HepG2 (cell line): Measurements from ENCODE around the gene RAB17. TPM values are rescaled to one million over a fixed set of nuclear protein-coding genes. Genes with fewer than 3 reads are reported as not detected.

ENCODE experiments used
- CHCHD3 ChIP-seq: sonication (generic); formaldehyde crosslinking; IDR thresholded peaks from 2 replicates; pipeline ENCODE4 v1.8.0; 2022; ENCODE audit warnings: mild to moderate bottlenecking, missing genetic modification reagents, moderate library complexity
- CREB1 ChIP-seq, 2 experiments: fragments of 450-650 bp in 1 of 2; IDR thresholded peaks; 2 replicates each; pipeline ENCODE4 v1.6.1; 2016 to 2017; ENCODE audit warnings: control low read depth in 1 of 2, mild to moderate bottlenecking in 1 of 2, missing compliant biosample characterization in 1 of 2, missing genetic modification characterization in 1 of 2
- CREM ChIP-seq, 2 experiments: sonication (generic) in 1 of 2; formaldehyde crosslinking in 1 of 2; IDR thresholded peaks; 2 replicates each; pipeline versions ENCODE4 v1.4.0 to v1.6.1; 2016 to 2020; ENCODE audit warnings: antibody characterized with exemption in 1 of 2, mild to moderate bottlenecking in 1 of 2, missing genetic modification reagents in 1 of 2
- LRRFIP1 ChIP-seq: sonication (generic); formaldehyde crosslinking; conservative IDR thresholded peaks from 2 replicates; pipeline ENCODE4 v1.4.0; 2020; ENCODE audit warnings: missing genetic modification reagents
- MAF1 ChIP-seq: sonication (generic); formaldehyde crosslinking; IDR thresholded peaks from 2 replicates; pipeline ENCODE4 v1.5.0; 2020; ENCODE audit warnings: missing genetic modification reagents, borderline replicate concordance
- NFYC ChIP-seq: IDR thresholded peaks from 2 replicates; pipeline ENCODE4 v1.6.1; 2016; ENCODE audit warnings: missing genetic modification reagents, missing compliant biosample characterization
- PHF21A ChIP-seq: sonication (generic); formaldehyde crosslinking; IDR thresholded peaks from 2 replicates; pipeline ENCODE4 v1.5.0; 2020; ENCODE audit warnings: mild to moderate bottlenecking, missing genetic modification reagents
- SKI ChIP-seq: fragments of 450-650 bp; IDR thresholded peaks from one replicate; pipeline ENCODE4 v1.6.1; 2018; ENCODE audit warnings: mild to moderate bottlenecking; ENCODE audit not compliant: partially characterized antibody
- SP4 ChIP-seq: sonication (generic); formaldehyde crosslinking; IDR thresholded peaks from 2 replicates; pipeline ENCODE4 v1.8.1; 2023; ENCODE audit warnings: mild to moderate bottlenecking, missing genetic modification reagents
- TBX3 ChIP-seq: fragments of 450-650 bp; IDR thresholded peaks from 2 replicates; pipeline ENCODE4 v1.6.1; 2017; ENCODE audit warnings: antibody characterized with exemption, mild to moderate bottlenecking, inconsistent platforms, borderline replicate concordance
- THAP9 ChIP-seq: sonication (generic); formaldehyde crosslinking; IDR thresholded peaks from 2 replicates; pipeline ENCODE4; 2020; ENCODE audit warnings: missing genetic modification reagents, mild to moderate bottlenecking, borderline replicate concordance
- ZBTB7B ChIP-seq: sonication (generic); formaldehyde crosslinking; IDR thresholded peaks from 2 replicates; pipeline ENCODE4 v1.4.0; 2020; ENCODE audit warnings: missing genetic modification reagents
- ZMAT3 ChIP-seq: sonication (generic); formaldehyde crosslinking; conservative IDR thresholded peaks from 2 replicates; pipeline ENCODE4 v1.7.0; 2021; ENCODE audit warnings: missing genetic modification reagents
- ZNF34 ChIP-seq: sonication (generic); formaldehyde crosslinking; IDR thresholded peaks from 2 replicates; pipeline ENCODE4 v1.4.0; 2020; ENCODE audit warnings: mild to moderate bottlenecking, missing genetic modification reagents, borderline replicate concordance
- ZNF446 ChIP-seq: sonication (generic); formaldehyde crosslinking; IDR thresholded peaks from 2 replicates; pipeline ENCODE4 v1.5.0; 2020; ENCODE audit warnings: mild to moderate bottlenecking, missing genetic modification reagents
- ZNF614 ChIP-seq: IDR thresholded peaks from 2 replicates; pipeline ENCODE4 v1.6.1; 2018; ENCODE audit warnings: missing biosample characterization, missing genetic modification reagents, inconsistent platforms, borderline replicate concordance
- ZNF639 ChIP-seq: conservative IDR thresholded peaks from 2 replicates; pipeline ENCODE4 v1.6.1; 2018; ENCODE audit warnings: missing genetic modification reagents
- ZNF770 ChIP-seq: sonication (generic); formaldehyde crosslinking; IDR thresholded peaks from 2 replicates; pipeline ENCODE4 v1.5.0; 2020; ENCODE audit warnings: mild to moderate bottlenecking, missing genetic modification reagents
- ZZZ3 ChIP-seq: sonication (generic); formaldehyde crosslinking; IDR thresholded peaks from 2 replicates; pipeline ENCODE4 v1.4.0; 2020; ENCODE audit warnings: missing genetic modification reagents, mild to moderate bottlenecking, borderline replicate concordance
- polyA plus RNA-seq, 8 experiments: library from polyadenylated mRNA; depleted of rRNA in 3 of 8; stranded (reverse) in 7 of 8; unstranded in 1 of 8; fragments of >200 nt; fragmentation: Illumina TruSeq in 4 of 8; extraction: Trizol in 4 of 8; gene quantifications; 2 replicates each; pipeline versions ENCODE4 v1.2.1 to v1.2.3, GENCODE V29; 2011 to 2016; ENCODE audit warnings: low read depth in 4 of 8, missing spikeins in 1 of 8, mixed read lengths in 1 of 8; ENCODE audit not compliant: insufficient read depth in 1 of 8
- total RNA-seq, 5 experiments: library from RNA; depleted of rRNA; stranded (reverse); fragments of >200 nt; fragmentation: Illumina TruSeq; extraction: Trizol; gene quantifications; 2 replicates each; pipeline ENCODE4 v1.2.3, GENCODE V29; 2016; ENCODE audit warnings: low read depth in 1 of 5

Gene RAB17
- total and polyA plus RNA-seq, 2 of the 13 experiments (the other 11 are each of a cell fraction or from before 2014, with no cell fraction given) = 68.0 to 124 TPM

GRCh38 chr2:237590272-237591140 lies at the start of gene RAB17 (continued):
- TF ChIP-seq PHF21A (CRISPR knock-in tag) = peak; percentile 99
- peak; percentile 75; the same call in 1 of the 2 replicates for TF ChIP-seq ZNF614 (CRISPR knock-in tag)
- TF ChIP-seq CREM (IDR thresholded peaks at IDR 0.05) = peak; percentile 69
- no peak for TF ChIP-seq CREM (CRISPR knock-in tag; IDR thresholded peaks at IDR 0.05)
- TF ChIP-seq NFYC (CRISPR knock-in tag) = no peak
- TF ChIP-seq ZNF446 = no peak
- TF ChIP-seq CHCHD3 = no peak
- peak; percentile 64; the same call in 1 of the 2 replicates for TF ChIP-seq THAP9 (CRISPR knock-in tag)
- peak; percentile 93 for TF ChIP-seq ZBTB7B
- TF ChIP-seq MAF1 (CRISPR knock-in tag) = peak; percentile 91
- TF ChIP-seq CREB1 (IDR thresholded peaks at IDR 0.05) = peak; percentile 6; the same call in 1 of the 2 replicates
- no peak for TF ChIP-seq CREB1 (CRISPR knock-in tag; IDR thresholded peaks at IDR 0.05)
- TF ChIP-seq ZMAT3 = peak; percentile 98
- peak; percentile 80; the same call in 1 of the 2 replicates for TF ChIP-seq SP4 (CRISPR knock-in tag)
- peak; percentile 90 for TF ChIP-seq ZNF770 (CRISPR knock-in tag)
- peak; percentile 63; the same call in 1 of the 2 replicates for TF ChIP-seq ZNF639
- no peak for TF ChIP-seq LRRFIP1 (CRISPR knock-in tag)
- no peak for TF ChIP-seq TBX3
- 0 out of 2 replicates have a peak, but pooled peaks have one; percentile 83 for TF ChIP-seq ZNF34 (CRISPR knock-in tag)
- peak; percentile 78 for TF ChIP-seq SKI
- peak; percentile 86 for TF ChIP-seq ZZZ3 (CRISPR knock-in tag)
